GM12865 (cell line): ENCODE data around the gene NPLOC4.

ENCODE experiments used
- DNase-seq: peaks from one replicate; pipeline ENCODE4 v3.0.0; 2010; ENCODE audit warnings: low read depth
- H3K4me3 ChIP-seq: 2 replicates; pipeline ENCODE4 v1.5.1; 2011; ENCODE audit warnings: mild to moderate bottlenecking, low read depth, low read length, control low read depth
- CTCF ChIP-seq: IDR thresholded peaks from 2 replicates; pipeline ENCODE4 v1.5.1; 2011; ENCODE audit warnings: low read length, control low read depth, low read depth, inconsistent platforms; ENCODE audit not compliant: insufficient read depth; ENCODE audit errors: missing control alignments

The NPLOC4 gene

DNA sequence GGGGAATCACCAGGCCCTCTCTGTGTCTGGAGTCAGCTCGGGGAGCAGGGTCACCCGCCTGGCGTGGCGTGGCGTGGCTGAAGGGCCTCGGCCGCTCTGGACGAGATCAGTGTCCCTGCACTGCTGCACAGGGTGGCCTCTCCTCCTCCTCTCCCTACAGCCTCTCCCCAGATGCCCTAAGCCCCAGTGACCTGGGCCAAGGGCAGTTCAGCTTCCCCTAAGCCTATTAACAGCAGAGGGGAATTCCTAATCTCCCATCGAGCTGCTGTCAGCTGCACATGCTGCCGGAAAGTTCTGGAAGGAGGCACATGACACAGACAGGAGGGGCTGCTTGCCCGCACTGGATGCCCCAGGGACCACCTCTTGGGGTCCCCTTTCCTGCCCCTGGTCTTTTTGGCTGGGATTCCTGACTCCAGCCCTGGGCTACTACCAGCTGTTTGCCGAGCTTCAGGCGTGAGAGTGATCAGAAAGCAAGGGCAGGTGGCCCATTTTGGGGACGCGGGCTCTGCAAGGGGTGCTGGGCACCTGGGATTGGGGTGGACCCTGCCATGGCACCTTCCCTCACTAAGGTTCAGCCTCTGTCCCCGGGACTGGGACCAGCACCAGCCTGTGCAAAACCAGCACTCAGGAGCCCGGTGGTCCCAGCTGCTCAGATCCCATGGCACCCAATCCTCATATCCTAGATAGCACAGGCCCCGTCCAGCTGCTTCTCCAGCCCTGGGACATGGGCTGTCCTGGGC lies 18.6 kb upstream of the NPLOC4 start:
- TF ChIP-seq CTCF: no peak
- DNase-seq: no peak
- H3K4me3 ChIP-seq: no peak overlapping the region

GRCh38 chr17:81652906-81653771 lies 16.2 kb upstream of the NPLOC4 start:
- H3K4me3 ChIP-seq: peak overlapping the region; percentile 56
- DNase-seq: peak; percentile 37
- no peak for TF ChIP-seq CTCF

DNA sequence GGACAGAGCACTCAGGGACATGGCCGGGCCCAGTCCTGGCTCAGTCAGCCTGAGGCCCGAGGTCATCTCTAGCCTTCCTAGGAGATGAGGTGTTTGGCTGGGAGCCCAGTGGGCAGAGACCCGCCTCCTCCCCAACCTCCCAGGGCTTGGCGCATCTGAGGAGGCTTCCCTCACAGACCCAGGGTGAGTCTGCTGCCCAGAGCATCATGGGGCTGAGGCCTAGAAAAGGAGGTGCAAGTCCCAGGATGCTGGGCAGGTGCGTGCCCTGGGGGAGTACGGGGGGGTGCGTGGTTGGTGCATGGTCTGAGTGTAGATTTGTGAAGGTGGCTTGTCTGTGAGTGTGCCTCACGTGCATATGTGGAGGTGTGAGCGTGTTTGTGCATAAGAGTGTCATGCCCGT lies 14.8 kb upstream of the NPLOC4 start:
- no peak for TF ChIP-seq CTCF
- no peak for DNase-seq
- H3K4me3 ChIP-seq: no peak overlapping the region

DNA sequence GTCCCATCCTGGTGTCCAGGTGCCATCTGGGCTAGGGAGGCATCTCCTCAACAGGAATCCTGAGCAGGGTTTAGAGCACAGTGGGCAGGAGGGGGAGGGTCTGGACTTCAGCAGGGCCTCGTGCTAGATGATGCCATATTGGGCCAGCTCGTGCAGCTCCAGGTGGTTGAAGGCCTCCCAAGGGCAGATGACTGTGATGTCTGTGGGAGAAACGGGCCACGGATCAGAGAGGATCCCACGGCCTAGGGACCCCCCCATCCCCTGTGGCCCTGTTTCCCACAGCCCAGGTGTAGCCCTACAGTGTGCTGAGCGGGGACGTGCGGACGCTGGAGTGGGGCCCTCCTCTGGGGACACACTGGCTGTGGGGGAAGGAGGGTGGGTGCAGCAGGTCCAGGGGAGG lies 14.0 kb upstream of the NPLOC4 start:
- no peak for TF ChIP-seq CTCF
- no peak overlapping the region for H3K4me3 ChIP-seq
- no peak for DNase-seq

DNA sequence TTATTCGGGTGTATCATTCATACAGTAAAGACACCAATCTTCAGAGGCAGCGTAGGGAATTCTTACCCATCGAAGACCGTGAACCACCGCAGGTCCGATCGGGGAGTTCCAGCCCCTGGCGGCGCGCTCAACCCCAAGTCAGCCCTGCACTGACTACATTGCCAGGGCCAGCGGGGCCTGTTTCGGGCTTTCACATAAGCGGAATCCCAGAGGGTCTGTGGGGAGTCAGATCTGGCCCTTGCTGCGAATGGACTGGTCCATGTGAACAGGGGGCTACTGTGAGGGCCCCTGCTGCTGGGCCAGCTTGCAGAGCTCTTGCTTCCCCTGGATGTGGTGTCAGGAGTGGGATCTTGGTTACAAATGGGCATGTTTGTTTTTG lies 11.8 kb upstream of the NPLOC4 start:
- TF ChIP-seq CTCF: no peak
- DNase-seq: no peak

DNA sequence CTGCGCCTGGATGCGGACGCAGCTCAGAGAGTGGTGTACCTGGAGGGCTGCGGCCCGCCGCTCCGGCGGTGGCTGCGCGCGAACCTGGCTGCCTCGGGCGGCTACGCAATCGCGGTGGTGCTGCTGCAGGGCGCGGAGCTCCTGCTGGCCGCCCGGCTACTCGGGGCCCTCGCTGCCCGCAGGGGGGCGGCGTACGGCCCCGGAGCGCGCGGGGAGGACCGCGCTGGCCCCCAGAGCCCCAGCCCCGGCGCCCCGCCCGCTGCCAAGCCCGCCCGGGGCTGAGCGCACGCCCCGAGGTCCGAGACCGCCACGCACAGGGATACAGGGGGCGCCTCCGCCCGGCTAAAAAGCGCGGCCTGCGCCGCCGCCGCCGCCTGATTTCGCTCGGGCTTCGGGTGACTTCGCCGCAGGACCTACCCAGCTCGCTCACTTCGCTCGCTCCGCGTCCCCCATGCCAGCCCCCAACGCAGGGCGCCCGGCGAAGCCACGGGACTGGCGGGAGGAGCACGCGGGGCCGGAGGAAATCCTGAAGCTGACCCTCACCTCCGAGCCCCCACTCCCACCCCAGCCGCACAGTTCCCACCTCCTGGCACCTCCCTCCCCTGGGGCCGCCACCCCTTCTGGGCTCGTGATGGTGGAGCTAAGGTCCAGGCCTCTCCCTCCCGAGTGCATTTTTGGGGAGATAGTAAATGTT lies 11.2 kb upstream of the NPLOC4 start:
- DNase-seq: no peak
- no peak for TF ChIP-seq CTCF
- H3K4me3 ChIP-seq: no peak overlapping the region

More for the DNA sequence above, 11.8 kb upstream of the NPLOC4 start:
- H3K4me3 ChIP-seq: no peak overlapping the region
